Right cardiac atrium (tissue), 5 donors: Measurements from ENCODE around the gene SBNO2. TPM values are rescaled to one million over a fixed set of nuclear protein-coding genes. Genes with fewer than 3 reads are reported as not detected.
A peak's percentile ranks its signal among the peaks of the same experiment; 100 is the strongest.

ENCODE experiments used
- ATAC-seq, 2 donors: fragments of 200-7000 bp; cut with Tn5 transposase; one replicate each; pipeline versions ENCODE4 v1.8.0 to v1.9.1; 2020; ENCODE audit warnings: moderate library complexity in 2 of 2, mild to moderate bottlenecking in 1 of 2
- DNase-seq, 3 donors: peaks; one replicate each; pipeline ENCODE4 v3.0.0-alpha.2; 2020
- H3K27ac ChIP-seq: one replicate; pipeline ENCODE4 v1.5.1; 2013; ENCODE audit warnings: mild to moderate bottlenecking, low read length, control low read depth, moderate library complexity
- H3K27me3 ChIP-seq: one replicate; pipeline ENCODE4 v1.6.1; 2013; ENCODE audit not compliant: control insufficient read depth, insufficient read depth
- H3K4me1 ChIP-seq: one replicate; pipeline ENCODE4 v1.6.1; 2013; ENCODE audit warnings: low read length; ENCODE audit not compliant: control insufficient read depth, insufficient read depth
- H3K4me3 ChIP-seq: one replicate; pipeline ENCODE4 v1.5.1; 2013; ENCODE audit warnings: low read length, control low read depth
- H3K9me3 ChIP-seq: one replicate; pipeline ENCODE4 v1.6.1; 2013; ENCODE audit warnings: low read length; ENCODE audit not compliant: control insufficient read depth
- WGBS: extraction: QIAGEN DNeasy Blood & Tissue Kit; methylation state at CpG from one replicate; pipeline ENCODE4 v1.1.7; 2013; 5-methylcytosine and 5-hydroxymethylcytosine counted together
- intact Hi-C, 4 donors: fragments of 100-400 bp; cut with DNase I; formaldehyde crosslinking; loops; one replicate each; pipeline versions ENCODE4 v1.11.0 to v1.14.0; 2022 to 2023
- polyA plus RNA-seq: library from polyadenylated mRNA; stranded (reverse); fragments of 200-250 nt; gene quantifications from one replicate; pipeline ENCODE4 v1.2.3, GENCODE V29; 2013
- total RNA-seq, 4 donors: library from RNA; stranded (reverse); fragmentation: NEBNext Ultra II Directional; extraction: Animal tissue kit (Norgen Biotek cat#: 25700); gene quantifications; one replicate each; pipeline ENCODE4 v1.2.1, GENCODE V29; 2021
- donor health status: healthy with polysubstance abuse.
- donor health status: DM: no; HTN: yes; CAD: no.
- donor health status: DM: no; HTN: no; CAD: no.
- donor health status: DM: no; HTN: yes; CAD: no; lungs with severe emphysema.
- donor health status: DM: yes; HTN: yes; CAD: no.

Gene SBNO2
- total and polyA plus RNA-seq, 5 donors = 13.4 to 44.5 (median 20.3) TPM

- ATAC-seq (no peak), DNase-seq (peak in 1 of 3 donors; percentile 60)
- Histone ChIP-seq H3K27me3 (no peaks in the 10 kb centered on the region), H3K4me3 (no peak overlapping the region), H3K27ac (no peak overlapping the region), H3K4me1 (peaks cover 23% of the 10 kb centered on the region), H3K9me3 (no peaks in the 10 kb centered on the region)
- 73% methylated on average over 12 of the region's 12 CpGs for WGBS
- intact Hi-C loops = no loop called here
Measured at GRCh38 chr19:1151037-1151724, 22.9 kb downstream of the SBNO2 start.

- no peak overlapping the region for H3K4me3 ChIP-seq
- WGBS = 91% methylated on average over 33 of the region's 33 CpGs
- no peak overlapping the region for H3K27ac ChIP-seq
- intact Hi-C loops = no loop called here
- no peaks in the 10 kb centered on the region for H3K27me3 ChIP-seq
- H3K4me1 ChIP-seq = peaks cover 17% of the 10 kb centered on the region
- no peaks in the 10 kb centered on the region for H3K9me3 ChIP-seq
- ATAC-seq (no peak), DNase-seq (peak in 1 of 3 donors; percentile 67)
Measured at GRCh38 chr19:1150333-1151036, 23.6 kb downstream of the SBNO2 start.

- WGBS = 96% methylated on average over 39 of the region's 39 CpGs
- intact Hi-C loops = no loop called here
- Histone ChIP-seq H3K4me3 (no peak overlapping the region), H3K27ac (no peak overlapping the region), H3K9me3 (no peaks in the 10 kb centered on the region), H3K27me3 (no peaks in the 10 kb centered on the region), H3K4me1 (peaks cover 11% of the 10 kb centered on the region)
- DNase-seq (peak in 1 of 3 donors; percentile 56), ATAC-seq (no peak)
Measured at GRCh38 chr19:1149259-1150045, 24.6 kb downstream of the SBNO2 start.

GRCh38 chr19:1147934-1148549 lies 26.0 kb downstream of the SBNO2 start:
- Histone ChIP-seq H3K4me1 (peaks cover 10% of the 10 kb centered on the region), H3K27ac (no peak overlapping the region), H3K4me3 (no peak overlapping the region), H3K9me3 (no peaks in the 10 kb centered on the region), H3K27me3 (no peaks in the 10 kb centered on the region)
- intact Hi-C loops = no loop called here
- ATAC-seq (no peak), DNase-seq (no peak)
- 90% methylated on average over 15 of the region's 15 CpGs for WGBS

GRCh38 chr19:1146858-1147780 lies 26.9 kb downstream of the SBNO2 start:
- no peak for DNase-seq
- peaks cover 8% of the 10 kb centered on the region for H3K4me1 ChIP-seq
- intact Hi-C loops = no loop called here
- no peak for ATAC-seq
- no peaks in the 10 kb centered on the region for H3K27me3 ChIP-seq
- H3K4me3 ChIP-seq = no peak overlapping the region
- H3K27ac ChIP-seq = no peak overlapping the region
- 86% methylated on average over 38 of the region's 38 CpGs for WGBS
- H3K9me3 ChIP-seq = no peaks in the 10 kb centered on the region

GRCh38 chr19:1146412-1146699 lies 27.7 kb downstream of the SBNO2 start:
- no peak for ATAC-seq
- DNase-seq = no peak
- Histone ChIP-seq H3K4me3 (no peak overlapping the region), H3K4me1 (peaks cover 5% of the 10 kb centered on the region), H3K27me3 (no peaks in the 10 kb centered on the region), H3K27ac (no peak overlapping the region), H3K9me3 (no peaks in the 10 kb centered on the region)
- 90% methylated on average over 13 of the region's 13 CpGs for WGBS
- intact Hi-C loops = no loop called here

GRCh38 chr19:1145635-1146411 lies 28.2 kb downstream of the SBNO2 start:
- Histone ChIP-seq H3K4me1 (peaks cover 2% of the 10 kb centered on the region), H3K9me3 (no peaks in the 10 kb centered on the region), H3K27ac (no peak overlapping the region), H3K4me3 (no peak overlapping the region), H3K27me3 (no peaks in the 10 kb centered on the region)
- intact Hi-C loops = no loop called here
- ATAC-seq (no peak), DNase-seq (no peak)
- 95% methylated on average over 26 of the region's 26 CpGs for WGBS

- H3K4me3 ChIP-seq = no peak overlapping the region
- DNase-seq (no peak), ATAC-seq (no peak)
- WGBS = 100% methylated on average over 1 of the region's 1 CpG
- no peaks in the 10 kb centered on the region for H3K27me3 ChIP-seq
- H3K4me1 ChIP-seq = no peaks in the 10 kb centered on the region
- no peak overlapping the region for H3K27ac ChIP-seq
- intact Hi-C loops = no loop called here
- H3K9me3 ChIP-seq = no peaks in the 10 kb centered on the region
Measured at GRCh38 chr19:1144741-1145140, 29.3 kb downstream of the SBNO2 start.

GRCh38 chr19:1143828-1144399 lies 30.2 kb downstream of the SBNO2 start:
- Histone ChIP-seq H3K9me3 (no peaks in the 10 kb centered on the region), H3K27ac (no peak overlapping the region), H3K4me3 (no peak overlapping the region), H3K4me1 (no peaks in the 10 kb centered on the region), H3K27me3 (no peaks in the 10 kb centered on the region)
- 97% methylated on average over 33 of the region's 33 CpGs for WGBS
- intact Hi-C loops = no loop called here
- DNase-seq = peak in 1 of 3 donors; percentile 52
- no peak for ATAC-seq
